GM23248 (cell line): ENCODE results near the gene FKBP9.

ENCODE experiments used
- EZH2 ChIP-seq: fragments of 200-600 bp; sonication (generic); IDR thresholded peaks from 2 replicates; pipeline ENCODE4 v1.6.1; 2018; ENCODE audit warnings: antibody characterized with exemption, mild to moderate bottlenecking; ENCODE audit not compliant: insufficient read depth, poor library complexity, severe bottlenecking
- EZH2phosphoT487 ChIP-seq: fragments of 200-600 bp; sonication (generic); IDR thresholded peaks from 2 replicates; pipeline ENCODE4 v1.6.1; 2018; ENCODE audit warnings: antibody characterized with exemption, moderate library complexity, mild to moderate bottlenecking, low read depth; ENCODE audit not compliant: insufficient read depth

DNA sequence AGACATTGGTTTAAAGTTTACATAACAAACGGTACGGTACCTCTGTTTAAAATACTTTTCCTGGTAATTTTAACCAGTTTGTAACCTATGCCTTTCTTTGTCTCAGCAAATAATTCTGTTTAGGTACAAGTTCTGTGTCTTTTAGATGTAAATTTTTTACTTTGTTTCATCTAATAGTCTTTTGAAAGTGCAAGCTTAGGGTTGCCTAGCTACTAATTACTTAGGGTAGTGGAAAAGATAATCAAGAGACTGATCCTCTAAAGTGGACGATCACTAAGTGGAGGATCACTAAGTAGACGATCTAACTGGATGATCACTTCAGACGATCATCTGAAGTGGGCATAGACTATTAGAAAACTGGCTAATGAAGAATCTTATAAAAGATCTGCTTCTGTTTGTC lies 16.1 kb upstream of the FKBP9 start:
- no peak for TF ChIP-seq EZH2
- no peak for TF ChIP-seq EZH2phosphoT487
